SJSA1 (cell line): ENCODE results near the gene PPHLN1. TPM values are rescaled to one million over a fixed set of nuclear protein-coding genes. Genes with fewer than 3 reads are reported as not detected.
A peak's percentile ranks its signal among the peaks of the same experiment; 100 is the strongest.

Experiments used
- DNase-seq, 2 experiments: peaks; one replicate each; pipeline ENCODE4 v3.0.0-alpha.2; 2015 to 2020; ENCODE audit warnings: low spot score in 2 of 2, low read depth in 1 of 2
- H3K27ac ChIP-seq: fragments of 250-450 bp; sonication (Bioruptor Pico); 2 replicates; pipeline ENCODE4 v1.5.1; 2020; ENCODE audit warnings: mild to moderate bottlenecking, moderate library complexity
- H3K27me3 ChIP-seq: fragments of 250-450 bp; sonication (Bioruptor Pico); replicated peaks from 2 replicates; pipeline ENCODE4 v1.5.1; 2020; ENCODE audit warnings: mild to moderate bottlenecking, moderate library complexity
- H3K36me3 ChIP-seq: fragments of 250-450 bp; sonication (Bioruptor Pico); 2 replicates; pipeline ENCODE4 v1.5.1; 2020; ENCODE audit warnings: mild to moderate bottlenecking
- H3K4me1 ChIP-seq: fragments of 250-450 bp; sonication (Bioruptor Pico); replicated peaks from 2 replicates; pipeline ENCODE4 v1.6.1; 2021; ENCODE audit warnings: mild to moderate bottlenecking
- H3K4me3 ChIP-seq: fragments of 250-450 bp; sonication (Bioruptor Pico); 2 replicates; pipeline ENCODE4 v1.5.1; 2020; ENCODE audit warnings: mild to moderate bottlenecking
- H3K9me3 ChIP-seq: fragments of 250-450 bp; sonication (Bioruptor Pico); replicated peaks from 2 replicates; pipeline ENCODE4 v1.5.1; 2020; ENCODE audit warnings: mild to moderate bottlenecking
- total RNA-seq: library from RNA; depleted of rRNA; stranded (reverse); fragments of >200 nt; shearing (Covaris generic); gene quantifications from 2 replicates; pipeline ENCODE4 v1.2.3, GENCODE V29; 2014

Gene PPHLN1
- total RNA-seq, 1 experiment from 2014 or later, result 94.3 TPM

DNA sequence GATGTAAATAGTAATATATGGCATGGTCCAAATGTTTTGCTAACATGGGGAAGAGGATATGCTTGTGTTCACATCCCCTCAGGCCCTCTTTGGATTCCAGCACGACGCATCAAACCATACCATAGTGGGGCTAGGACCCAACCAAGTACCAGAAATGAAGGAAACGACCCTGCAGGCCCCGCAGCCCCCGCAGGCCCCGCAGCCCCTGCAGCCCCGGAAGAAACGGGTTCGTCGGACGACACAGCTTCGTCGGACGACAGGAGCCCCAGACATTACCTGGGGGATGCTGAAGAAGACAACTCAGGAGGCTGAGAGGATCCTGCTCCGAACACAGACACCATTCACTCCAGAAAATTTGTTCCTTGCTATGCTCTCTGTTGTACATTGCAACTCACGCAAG is 119.9 kb downstream of the PPHLN1 start:
- Histone ChIP-seq H3K4me3 (no peak overlapping the region), H3K27me3 (no peaks in the 10 kb centered on the region), H3K27ac (no peak overlapping the region), H3K4me1 (peaks cover 12% of the 10 kb centered on the region), H3K36me3 (peaks cover 49% of the 10 kb centered on the region), H3K9me3 (no peaks in the 10 kb centered on the region; the same call in 1 of the 2 replicates)
- DNase-seq, result no peak

- Histone ChIP-seq H3K36me3 (peaks cover 45% of the 10 kb centered on the region), H3K9me3 (no peaks in the 10 kb centered on the region; the same call in 1 of the 2 replicates), H3K27me3 (no peaks in the 10 kb centered on the region), H3K4me1 (peaks cover 12% of the 10 kb centered on the region), H3K4me3 (no peak overlapping the region), H3K27ac (no peak overlapping the region)
- DNase-seq, result peak in 1 of 2 experiments; percentile 21
Measured at GRCh38 chr12:42446761-42447160, 120.8 kb downstream of the PPHLN1 start.

- peak in 1 of 2 experiments; percentile 7 for DNase-seq
- Histone ChIP-seq H3K27ac (no peak overlapping the region), H3K27me3 (no peaks in the 10 kb centered on the region), H3K4me3 (no peak overlapping the region), H3K36me3 (peaks cover 40% of the 10 kb centered on the region), H3K9me3 (no peaks in the 10 kb centered on the region; the same call in 1 of the 2 replicates), H3K4me1 (peaks cover 12% of the 10 kb centered on the region)
Measured at GRCh38 chr12:42447371-42447786, 121.4 kb downstream of the PPHLN1 start.

- DNase-seq, result no peak
- Histone ChIP-seq H3K27me3 (no peaks in the 10 kb centered on the region), H3K9me3 (no peaks in the 10 kb centered on the region; the same call in 1 of the 2 replicates), H3K36me3 (peaks cover 29% of the 10 kb centered on the region), H3K27ac (no peak overlapping the region), H3K4me3 (no peak overlapping the region), H3K4me1 (peaks cover 12% of the 10 kb centered on the region)
Measured at GRCh38 chr12:42448841-42449240, 122.9 kb downstream of the PPHLN1 start.

DNA sequence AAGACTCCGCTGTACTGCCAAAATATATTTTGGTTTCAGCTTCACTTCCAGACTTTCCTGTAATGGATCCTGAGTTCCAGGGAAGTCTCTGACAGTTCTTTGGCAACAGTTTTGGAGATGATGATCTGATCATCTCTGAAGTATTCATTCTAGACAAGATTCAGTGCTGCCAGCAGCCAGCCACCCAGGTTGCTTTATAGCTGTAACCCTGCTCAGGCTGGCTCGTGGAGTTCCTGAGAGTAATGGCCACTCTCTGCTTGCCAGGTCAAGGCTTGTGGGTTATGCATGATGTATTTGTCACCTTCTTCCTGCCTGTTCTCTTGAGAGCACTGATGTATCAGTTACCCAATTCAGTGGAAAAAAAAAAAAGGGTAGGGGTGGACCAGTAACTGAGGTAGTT is 124.3 kb downstream of the PPHLN1 start:
- Histone ChIP-seq H3K36me3 (peaks cover 19% of the 10 kb centered on the region), H3K9me3 (no peaks in the 10 kb centered on the region; the same call in 1 of the 2 replicates), H3K4me3 (no peak overlapping the region), H3K27ac (no peak overlapping the region), H3K4me1 (peaks cover 12% of the 10 kb centered on the region), H3K27me3 (no peaks in the 10 kb centered on the region)
- DNase-seq, result no peak

- DNase-seq, result no peak
- Histone ChIP-seq H3K27ac (no peak overlapping the region), H3K9me3 (no peaks in the 10 kb centered on the region), H3K4me1 (no peaks in the 10 kb centered on the region), H3K4me3 (no peak overlapping the region), H3K36me3 (peaks cover 5% of the 10 kb centered on the region), H3K27me3 (no peaks in the 10 kb centered on the region)
Measured at GRCh38 chr12:42458575-42458974, 132.6 kb downstream of the PPHLN1 start.

DNA sequence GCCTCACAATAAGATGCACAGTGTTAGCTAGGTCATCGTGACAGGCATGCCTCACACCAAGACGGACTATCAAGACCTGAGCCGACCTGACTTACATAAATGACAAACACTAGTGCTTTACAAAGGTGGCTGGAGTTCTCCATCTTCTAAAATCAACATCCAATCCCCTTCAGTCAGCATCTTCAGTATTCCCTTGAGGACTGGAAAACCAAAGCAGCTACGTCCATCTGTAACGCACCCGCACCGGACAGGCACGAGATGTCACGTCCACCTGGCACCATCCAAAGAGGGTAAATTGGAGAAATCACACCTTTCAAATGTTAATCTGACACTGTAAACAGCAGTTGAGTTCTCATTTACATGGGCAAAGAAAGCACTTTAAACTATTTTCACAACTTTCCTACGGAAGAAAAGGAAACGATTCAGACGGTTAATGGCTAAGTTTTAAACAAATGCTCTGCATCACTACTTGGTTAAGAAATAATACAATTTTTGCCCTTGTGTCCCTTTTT is 133.4 kb downstream of the PPHLN1 start:
- Histone ChIP-seq H3K27ac (no peak overlapping the region), H3K4me1 (no peaks in the 10 kb centered on the region), H3K27me3 (no peaks in the 10 kb centered on the region), H3K36me3 (peaks cover 5% of the 10 kb centered on the region), H3K4me3 (no peak overlapping the region), H3K9me3 (no peaks in the 10 kb centered on the region)
- no peak for DNase-seq

DNA sequence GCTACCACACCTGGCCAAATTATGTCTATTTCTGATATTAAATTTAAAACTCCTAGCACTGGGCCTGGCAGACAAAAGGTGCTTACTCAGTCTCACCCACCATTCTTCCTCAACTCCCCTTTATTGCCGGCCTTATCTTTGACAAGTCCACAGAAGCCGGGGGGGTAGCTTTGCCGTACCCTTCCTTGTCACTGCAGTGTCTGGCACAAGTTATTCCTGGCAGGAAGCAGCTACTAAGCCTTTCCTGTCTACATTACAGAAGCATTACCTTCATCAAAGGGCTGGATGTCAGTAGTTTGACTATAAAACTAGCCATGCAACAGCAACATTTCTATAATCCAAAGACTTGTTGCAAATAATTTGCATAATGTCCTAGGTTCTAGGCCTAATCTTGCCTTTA is 136.5 kb downstream of the PPHLN1 start:
- no peak overlapping the region for H3K27ac ChIP-seq
- no peaks in the 10 kb centered on the region for H3K4me1 ChIP-seq
- H3K9me3 ChIP-seq, result no peaks in the 10 kb centered on the region
- no peaks in the 10 kb centered on the region for H3K27me3 ChIP-seq
- H3K36me3 ChIP-seq, result peaks cover 23% of the 10 kb centered on the region
- H3K4me3 ChIP-seq, result no peak overlapping the region
- no peak for DNase-seq

- H3K4me3 ChIP-seq, result no peak overlapping the region
- no peaks in the 10 kb centered on the region for H3K4me1 ChIP-seq
- H3K27ac ChIP-seq, result no peak overlapping the region
- no peaks in the 10 kb centered on the region for H3K27me3 ChIP-seq
- no peaks in the 10 kb centered on the region for H3K9me3 ChIP-seq
- no peak for DNase-seq
- H3K36me3 ChIP-seq, result peaks cover 24% of the 10 kb centered on the region
Measured at GRCh38 chr12:42463671-42464070, 137.7 kb downstream of the PPHLN1 start.

GRCh38 chr12:42468341-42468821 is 142.4 kb downstream of the PPHLN1 start:
- H3K36me3 ChIP-seq, result peaks cover 27% of the 10 kb centered on the region
- H3K4me1 ChIP-seq, result no peaks in the 10 kb centered on the region
- no peak for DNase-seq
- no peaks in the 10 kb centered on the region for H3K9me3 ChIP-seq
- H3K27me3 ChIP-seq, result no peaks in the 10 kb centered on the region
- H3K27ac ChIP-seq, result no peak overlapping the region
- H3K4me3 ChIP-seq, result no peak overlapping the region

DNA sequence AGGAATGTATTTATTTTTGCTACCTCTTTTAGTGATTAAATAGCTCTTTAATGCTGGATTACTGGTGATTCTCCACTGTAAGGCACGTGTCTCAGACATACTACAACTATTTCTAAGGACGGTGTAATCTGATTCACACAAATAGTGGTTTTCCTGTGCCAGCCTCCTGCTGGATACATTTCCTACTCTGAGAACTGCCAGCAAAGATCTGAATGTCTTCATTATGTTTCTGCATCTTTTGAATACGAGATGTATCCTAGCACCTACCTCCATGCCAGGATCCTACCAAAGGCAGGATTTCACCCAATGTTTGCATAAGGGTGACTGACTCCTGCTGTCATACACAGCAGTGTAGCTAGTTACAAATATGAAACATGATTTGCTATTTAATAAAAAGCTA is 143.0 kb downstream of the PPHLN1 start:
- no peaks in the 10 kb centered on the region for H3K9me3 ChIP-seq
- no peak for DNase-seq
- no peaks in the 10 kb centered on the region for H3K4me1 ChIP-seq
- no peak overlapping the region for H3K27ac ChIP-seq
- no peak overlapping the region for H3K4me3 ChIP-seq
- no peaks in the 10 kb centered on the region for H3K27me3 ChIP-seq
- peaks cover 27% of the 10 kb centered on the region for H3K36me3 ChIP-seq

DNA sequence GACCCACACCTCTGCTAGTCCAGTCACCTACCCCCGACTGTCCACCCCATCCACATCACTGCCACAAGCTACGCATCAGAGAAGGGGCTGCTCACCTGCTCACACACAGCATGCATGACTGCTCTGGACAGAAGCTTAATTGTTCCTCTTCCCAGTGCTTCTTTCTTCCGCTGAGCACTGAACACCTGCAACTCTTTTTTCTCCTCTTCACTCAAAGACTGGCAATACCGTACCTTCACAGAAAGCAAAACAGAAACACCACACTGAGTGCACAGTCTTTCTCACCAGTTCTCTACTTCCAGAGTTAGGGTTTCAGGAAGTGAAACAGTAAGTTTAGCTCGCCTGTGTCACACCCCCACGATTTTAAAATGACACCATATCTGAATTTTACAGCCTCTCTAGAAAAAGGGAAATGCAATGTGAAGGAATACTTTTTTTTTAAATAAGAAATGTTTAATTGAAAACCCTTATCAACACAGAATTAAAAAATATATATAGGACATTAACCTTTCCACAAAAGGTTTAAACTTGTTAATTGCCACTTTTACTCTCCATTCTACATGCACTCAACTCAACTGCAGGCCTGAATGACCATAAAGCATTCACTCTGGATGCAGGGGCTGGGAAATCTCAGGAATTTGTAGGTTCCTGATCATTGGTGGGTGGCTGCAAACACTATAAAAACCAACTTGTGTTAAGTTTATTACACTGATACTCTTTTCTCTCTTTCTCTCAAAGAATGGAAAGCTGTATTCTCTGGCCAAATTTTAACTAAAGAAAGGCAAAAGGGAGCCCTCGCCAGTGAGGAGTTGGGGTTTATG is 143.6 kb downstream of the PPHLN1 start:
- Histone ChIP-seq H3K36me3 (peaks cover 25% of the 10 kb centered on the region; the same call in 1 of the 2 replicates), H3K9me3 (no peaks in the 10 kb centered on the region), H3K4me3 (no peak overlapping the region), H3K4me1 (no peaks in the 10 kb centered on the region), H3K27ac (no peak overlapping the region), H3K27me3 (no peaks in the 10 kb centered on the region)
- DNase-seq, result no peak

DNA sequence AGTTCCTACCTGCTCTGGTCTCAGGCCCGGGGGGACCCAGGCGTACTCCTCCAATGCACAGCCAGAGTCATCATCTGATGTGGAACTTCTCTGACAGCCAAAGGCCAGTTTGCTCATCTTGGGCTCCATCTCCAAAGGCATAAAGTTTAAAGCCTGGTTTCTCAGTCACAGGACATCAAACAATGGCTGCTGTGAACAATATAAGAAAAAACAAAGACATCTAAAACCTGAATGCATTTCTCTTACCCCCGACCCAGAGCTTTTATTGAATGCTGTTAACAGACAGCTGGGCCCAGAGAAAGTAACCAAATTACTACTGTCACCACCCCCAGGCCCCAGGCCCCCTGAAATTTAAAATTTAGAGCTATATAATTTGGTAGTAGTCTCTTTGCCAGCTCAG is 146.4 kb downstream of the PPHLN1 start:
- H3K4me1 ChIP-seq, result 0 out of 2 replicates have a peak, but pooled peaks cover 2% of the 10 kb centered on the region
- H3K9me3 ChIP-seq, result no peaks in the 10 kb centered on the region
- no peak overlapping the region for H3K27ac ChIP-seq
- no peak overlapping the region for H3K4me3 ChIP-seq
- H3K27me3 ChIP-seq, result no peaks in the 10 kb centered on the region
- peaks cover 10% of the 10 kb centered on the region; the same call in 1 of the 2 replicates for H3K36me3 ChIP-seq
- DNase-seq, result no peak

GRCh38 chr12:42473130-42473529 is 147.2 kb downstream of the PPHLN1 start:
- Histone ChIP-seq H3K27ac (no peak overlapping the region), H3K36me3 (peaks cover 10% of the 10 kb centered on the region; the same call in 1 of the 2 replicates), H3K4me3 (no peak overlapping the region), H3K27me3 (no peaks in the 10 kb centered on the region), H3K4me1 (peaks cover 9% of the 10 kb centered on the region), H3K9me3 (no peaks in the 10 kb centered on the region)
- DNase-seq, result no peak
